HG03469 (cell line): ENCODE measurements around the gene TMEM184C.

Experiments used
- ATAC-seq: cut with Tn5 transposase; IDR thresholded peaks from one replicate; pipeline ENCODE4 v1.9.1; 2021; ENCODE audit warnings: mild to moderate bottlenecking, moderate library complexity, moderate number of reproducible peaks; ENCODE audit not compliant: unreplicated experiment

The TMEM184C gene

DNA sequence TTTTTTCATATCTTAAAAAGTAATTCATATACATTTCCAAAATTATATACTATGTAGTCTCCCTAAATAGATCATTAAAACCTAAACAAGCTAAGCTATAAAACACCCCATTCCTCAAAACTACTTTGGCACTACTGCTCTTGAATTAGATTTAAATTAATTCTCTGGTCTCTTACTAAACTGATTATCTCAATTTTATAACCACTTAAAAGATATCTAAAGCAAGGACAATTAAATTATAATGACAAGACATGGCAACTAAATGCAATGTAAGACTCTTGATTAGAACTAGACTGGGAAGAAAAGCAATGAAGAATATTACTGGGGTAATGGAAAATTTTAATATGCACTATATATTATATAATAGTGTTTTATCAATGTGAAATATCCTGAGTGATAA lies 27.9 kb downstream of the TMEM184C start:
- no peak for ATAC-seq

DNA sequence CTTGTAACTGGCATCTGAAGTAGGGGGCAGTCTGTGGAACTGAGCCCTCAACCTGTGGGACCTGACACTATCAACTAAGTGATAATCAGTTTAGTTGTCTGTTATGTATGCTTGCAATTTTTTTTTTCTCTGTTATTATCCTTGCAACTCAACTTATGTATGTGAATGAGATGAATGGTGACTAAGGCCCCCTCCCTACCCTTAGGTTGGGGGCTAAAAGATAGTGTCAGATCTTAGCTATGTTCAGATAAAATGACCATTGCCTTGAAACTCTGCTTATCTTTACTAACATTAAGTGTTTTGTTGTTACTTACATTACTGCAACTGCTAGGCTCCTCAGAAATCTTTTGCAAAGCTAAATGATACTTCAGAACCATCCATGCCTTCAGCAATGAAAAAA lies 31.5 kb downstream of the TMEM184C start:
- ATAC-seq, result no peak

GRCh38 chr4:147651563-147651962 lies 34.4 kb downstream of the TMEM184C start:
- peak; percentile 43 for ATAC-seq

DNA sequence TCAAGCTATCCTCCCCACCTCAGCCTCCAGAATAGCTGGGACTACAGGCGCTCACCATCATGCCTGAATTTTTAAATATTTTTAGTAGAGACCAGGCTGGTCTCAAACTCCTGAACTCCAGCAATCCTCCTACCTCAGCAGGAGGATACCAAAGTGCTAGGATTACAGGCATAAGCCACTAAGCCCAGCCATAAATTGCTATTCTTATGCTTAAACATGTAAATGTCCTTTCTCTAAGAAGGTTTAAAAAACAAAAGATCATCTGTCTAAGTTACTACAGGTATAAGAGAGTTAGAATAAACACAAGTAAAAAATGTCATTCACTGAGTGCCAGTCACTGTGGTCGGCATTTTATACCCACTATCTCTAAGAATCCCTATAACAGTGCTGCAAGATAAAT lies 38.4 kb downstream of the TMEM184C start:
- ATAC-seq, result no peak

DNA sequence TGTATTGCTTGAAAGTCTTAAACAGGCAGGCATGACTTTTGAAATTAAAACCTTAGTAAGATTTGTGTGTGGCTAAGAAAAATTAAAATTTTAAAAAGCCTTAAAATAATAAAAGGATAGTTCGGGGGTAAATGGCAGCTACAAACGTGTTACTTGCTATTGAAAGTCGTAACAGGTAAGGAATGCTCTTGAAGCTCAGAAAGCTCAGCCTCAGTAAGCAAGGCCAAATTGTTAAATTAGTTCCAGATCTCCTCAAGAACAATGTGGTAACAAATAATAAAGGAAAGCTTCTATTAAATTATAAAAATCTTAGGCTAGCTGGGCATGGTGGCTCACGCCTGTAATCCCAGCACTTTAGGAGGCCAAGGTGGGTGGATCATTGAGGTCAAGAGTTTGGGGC lies 41.3 kb downstream of the TMEM184C start:
- ATAC-seq, result no peak

- ATAC-seq, result no peak
Observed at GRCh38 chr4:147674073-147674472, 56.9 kb downstream of the TMEM184C start.

DNA sequence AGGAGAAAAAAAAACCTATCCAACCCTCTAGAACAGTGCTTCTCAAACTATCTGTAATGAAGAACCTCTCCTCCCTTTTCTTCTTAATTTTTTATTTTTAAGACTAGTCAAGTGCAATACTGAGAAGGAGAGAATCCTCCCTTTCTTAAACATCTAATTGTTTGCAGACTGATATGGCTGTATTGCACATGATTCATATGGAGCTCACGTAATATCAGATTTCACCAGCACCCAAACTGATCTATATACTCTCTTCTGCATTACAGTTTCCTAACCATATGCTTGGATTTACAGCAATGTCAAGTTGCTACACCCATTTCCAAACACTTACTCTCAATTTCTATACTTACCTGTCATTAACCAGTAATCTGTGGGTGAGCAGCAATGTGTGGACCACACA lies 57.3 kb downstream of the TMEM184C start:
- no peak for ATAC-seq

- ATAC-seq, result no peak
Observed at GRCh38 chr4:147678106-147678505, 60.9 kb downstream of the TMEM184C start.

DNA sequence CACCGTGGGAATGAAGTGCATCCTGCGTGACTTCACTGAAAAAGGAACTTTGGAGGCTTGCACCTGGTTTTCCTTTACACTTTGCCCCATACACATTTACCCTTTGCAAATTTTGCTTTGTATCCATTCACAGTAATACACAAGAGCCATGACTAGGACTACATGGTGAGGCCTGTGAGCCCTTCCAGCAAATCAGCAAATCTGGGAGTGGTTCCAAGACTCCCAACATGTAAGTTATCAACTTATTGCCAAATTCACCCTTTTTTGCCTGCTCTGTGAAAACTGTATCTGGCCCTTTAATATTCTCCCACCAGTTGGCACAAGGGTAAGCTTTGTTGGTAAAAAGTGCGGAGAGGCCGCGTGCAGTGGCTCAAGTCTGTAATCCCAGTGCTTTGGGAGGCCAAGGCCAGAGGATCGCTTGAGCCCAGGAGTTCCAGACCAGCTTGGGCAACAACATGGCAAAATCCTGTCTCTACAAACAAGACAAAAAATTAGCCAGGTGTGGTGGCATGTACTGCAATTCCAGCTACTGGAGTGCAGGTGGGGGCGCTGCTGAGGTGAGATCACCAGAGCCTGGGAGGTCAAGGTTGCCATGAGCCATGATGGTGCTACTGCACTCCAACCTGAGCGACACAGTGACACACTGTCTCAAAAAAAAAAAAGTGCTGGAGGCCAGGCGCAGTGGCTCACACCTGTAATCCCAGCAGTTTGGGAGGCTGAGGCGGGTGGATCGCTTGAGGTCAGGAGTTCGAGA lies 61.8 kb downstream of the TMEM184C start:
- no peak for ATAC-seq

DNA sequence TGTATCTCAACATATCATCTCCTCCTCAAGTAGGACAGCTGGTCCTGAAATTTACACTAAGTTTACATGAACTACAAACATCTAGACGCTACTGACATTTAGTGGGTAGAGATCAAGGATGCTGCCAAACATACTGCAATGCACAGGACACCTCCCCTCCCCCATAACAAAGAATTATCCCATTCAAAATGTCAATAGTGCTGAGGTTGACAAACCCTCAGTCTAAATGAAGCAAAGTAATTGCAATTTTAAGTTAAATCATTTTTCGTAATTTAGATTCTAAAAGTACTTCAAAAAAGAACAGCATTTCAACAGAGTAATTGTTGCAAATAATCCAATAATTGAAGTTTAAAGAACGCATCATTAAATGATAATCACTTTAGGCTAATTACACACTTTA lies 65.6 kb downstream of the TMEM184C start:
- no peak for ATAC-seq

- ATAC-seq, result no peak
Observed at GRCh38 chr4:147683188-147683591, 66.0 kb downstream of the TMEM184C start.

DNA sequence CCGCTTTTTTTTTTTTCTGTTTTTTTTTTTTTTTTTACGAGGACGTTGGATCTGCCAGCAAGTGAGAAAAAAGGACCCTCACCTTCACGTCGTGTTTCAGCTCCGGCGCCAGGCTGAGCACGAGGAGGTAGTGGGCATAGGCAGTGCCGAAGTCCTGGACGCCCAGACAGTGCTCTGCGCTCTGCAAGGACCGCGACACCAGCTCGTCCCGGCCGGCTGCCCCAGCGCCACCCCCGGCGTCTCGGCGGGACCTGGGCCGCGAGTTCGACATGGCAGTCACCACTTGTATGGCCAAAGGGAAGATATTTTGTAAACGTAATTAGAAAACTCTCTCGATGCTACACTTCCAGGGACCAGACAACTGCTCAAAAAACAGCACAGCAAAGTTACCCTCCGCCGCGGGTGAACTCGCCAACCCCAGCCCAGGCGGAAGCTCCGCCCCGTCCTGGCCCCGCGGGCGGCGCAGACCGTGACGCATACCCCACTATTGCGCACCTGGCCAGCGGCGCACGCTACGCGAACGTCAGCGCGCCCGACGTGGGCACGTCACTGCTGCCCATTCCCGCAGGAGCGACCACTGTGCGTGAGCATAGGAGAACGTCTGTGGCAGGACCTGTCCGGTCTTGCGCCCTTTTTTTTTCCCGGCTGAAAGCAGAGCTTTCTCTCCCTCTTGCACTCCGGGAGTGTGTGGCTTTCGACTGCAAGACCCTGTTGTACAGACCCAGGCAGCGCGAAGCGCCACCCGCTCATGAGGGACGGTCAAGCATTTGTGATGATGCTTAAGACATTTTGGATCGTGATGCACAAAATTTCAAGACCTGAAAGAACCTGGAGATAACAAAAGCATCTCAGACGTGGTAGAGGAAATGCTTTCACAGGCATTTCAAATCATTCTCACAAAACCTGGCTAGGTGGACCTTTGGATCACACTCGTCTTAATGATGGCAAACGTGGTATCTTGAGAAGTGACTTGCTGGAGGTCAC lies 66.8 kb downstream of the TMEM184C start, which contains the start of gene PRMT9:
Gene PRMT9, minus strand, starts transcription at position 447 of the 984 bp plus-strand sequence. Its CDS starts 176 bp downstream, at position 271.
- peak; percentile 99 for ATAC-seq

- no peak for ATAC-seq
Observed at GRCh38 chr4:147689067-147689466, 71.9 kb downstream of the TMEM184C start.

GRCh38 chr4:147691820-147692219 lies 74.6 kb downstream of the TMEM184C start:
- no peak for ATAC-seq

DNA sequence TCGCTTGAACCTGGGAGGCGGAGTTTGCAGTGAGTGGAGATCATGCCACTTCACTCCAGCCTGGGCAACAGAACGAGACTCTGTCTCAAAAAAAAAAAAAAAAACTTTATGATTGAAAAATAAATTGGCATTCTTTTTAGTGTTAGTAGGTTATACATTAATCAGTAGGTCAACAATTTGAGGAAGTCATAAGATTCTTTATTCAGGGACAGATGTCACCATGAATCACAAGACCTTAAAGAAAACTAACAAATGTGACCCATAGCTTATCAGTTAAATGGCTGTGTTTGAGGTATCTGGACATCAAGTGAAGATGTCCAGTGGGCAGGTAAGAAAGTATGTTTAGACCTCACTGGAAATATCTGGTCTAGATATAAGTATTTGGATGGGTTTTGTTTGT lies 76.0 kb downstream of the TMEM184C start:
- ATAC-seq, result no peak

GRCh38 chr4:147696866-147697265 lies 79.7 kb downstream of the TMEM184C start:
- no peak for ATAC-seq

GRCh38 chr4:147704846-147705245 lies 87.6 kb downstream of the TMEM184C start:
- no peak for ATAC-seq

- ATAC-seq, result peak; percentile 69
Observed at GRCh38 chr4:147707892-147708672, 90.9 kb downstream of the TMEM184C start.

- no peak for ATAC-seq
Observed at GRCh38 chr4:147709999-147710398, 92.8 kb downstream of the TMEM184C start.

- ATAC-seq, result no peak
Observed at GRCh38 chr4:147714575-147715401, 97.6 kb downstream of the TMEM184C start.
